HAP-1 (cell line): ENCODE data around the gene FNDC3B.
"Not testable (repeated sequence)": the region's sequence is repeated elsewhere in the genome, so short reads cannot be mapped to it uniquely, and the experiment has no call there.

Experiments
- DNase-seq, 2 experiments: peaks; one replicate each; pipeline ENCODE4 v3.0.0-alpha.2; 2016 to 2020; ENCODE audit warnings: low spot score in 2 of 2
- H3K27me3 ChIP-seq: fragments of 250-450 bp; sonication (Bioruptor Pico); 2 replicates; pipeline ENCODE4 v1.5.1; 2020; ENCODE audit warnings: low read depth, mild to moderate bottlenecking, moderate library complexity
- H3K36me3 ChIP-seq: fragments of 250-450 bp; sonication (Bioruptor Pico); replicated peaks from 2 replicates; pipeline ENCODE4 v1.5.1; 2020; ENCODE audit warnings: mild to moderate bottlenecking
- H3K4me1 ChIP-seq: fragments of 250-450 bp; sonication (Bioruptor Pico); 2 replicates; pipeline ENCODE4 v1.5.1; 2020; ENCODE audit warnings: mild to moderate bottlenecking
- H3K4me3 ChIP-seq: fragments of 250-450 bp; sonication (Bioruptor Pico); 2 replicates; pipeline ENCODE4 v1.5.1; 2020; ENCODE audit warnings: mild to moderate bottlenecking, moderate library complexity
- H3K9me3 ChIP-seq: fragments of 250-450 bp; sonication (Bioruptor Pico); 2 replicates; pipeline ENCODE4 v1.5.1; 2020; ENCODE audit warnings: mild to moderate bottlenecking, moderate library complexity
- in situ Hi-C: fragments of 300-500 bp; cut with MboI; formaldehyde crosslinking; loops from 3 replicates; pipeline ENCODE4 v1.14.3; 2020; ENCODE audit warnings: low sequenced_read_pairs, inconsistent platforms, mixed read lengths

FNDC3B gene

GRCh38 chr3:172040078-172040980 is 951 bp downstream of the FNDC3B start:
- Histone ChIP-seq H3K4me1 (peaks cover 14% of the 10 kb centered on the region; the same call in 1 of the 2 replicates), H3K9me3 (no peaks in the 10 kb centered on the region), H3K4me3 (peak overlapping the region; percentile 92), H3K27me3 (no peaks in the 10 kb centered on the region), H3K36me3 (no peaks in the 10 kb centered on the region; the same call in 1 of the 2 replicates)
- DNase-seq = peak; percentile 69 to 78
- in situ Hi-C loops = no loop called here

GRCh38 chr3:172040981-172041963 is 1.9 kb downstream of the FNDC3B start:
- H3K4me1 ChIP-seq = peaks cover 14% of the 10 kb centered on the region; the same call in 1 of the 2 replicates
- DNase-seq = no peak
- H3K4me3 ChIP-seq = peak overlapping the region; percentile 92
- no peaks in the 10 kb centered on the region for H3K27me3 ChIP-seq
- H3K9me3 ChIP-seq = no peaks in the 10 kb centered on the region
- H3K36me3 ChIP-seq = no peaks in the 10 kb centered on the region; the same call in 1 of the 2 replicates
- in situ Hi-C loops = no loop called here

- Histone ChIP-seq H3K4me3 (no peak overlapping the region), H3K4me1 (peaks cover 22% of the 10 kb centered on the region), H3K9me3 (no peaks in the 10 kb centered on the region), H3K27me3 (no peaks in the 10 kb centered on the region), H3K36me3 (no peaks in the 10 kb centered on the region; the same call in 1 of the 2 replicates)
- in situ Hi-C loops = no loop called here
- DNase-seq = no peak
Observed at GRCh38 chr3:172042136-172042662, 2.8 kb downstream of the FNDC3B start.

- H3K27me3 ChIP-seq, H3K36me3 ChIP-seq, DNase-seq, H3K9me3 ChIP-seq, in situ Hi-C loops, H3K4me3 ChIP-seq: not testable (repeated sequence)
- H3K4me1 ChIP-seq = peaks cover 23% of the 10 kb centered on the region
Observed at GRCh38 chr3:172042663-172043179, 3.3 kb downstream of the FNDC3B start.

GRCh38 chr3:172043233-172043632 is 3.9 kb downstream of the FNDC3B start:
- Histone ChIP-seq H3K27me3 (no peaks in the 10 kb centered on the region), H3K9me3 (no peaks in the 10 kb centered on the region), H3K4me3 (no peak overlapping the region), H3K4me1 (peaks cover 23% of the 10 kb centered on the region), H3K36me3 (no peaks in the 10 kb centered on the region; the same call in 1 of the 2 replicates)
- in situ Hi-C loops = no loop called here
- no peak for DNase-seq

GRCh38 chr3:172043766-172044165 is 4.4 kb downstream of the FNDC3B start:
- in situ Hi-C loops = no loop called here
- H3K9me3 ChIP-seq = no peaks in the 10 kb centered on the region
- H3K36me3 ChIP-seq = no peaks in the 10 kb centered on the region; the same call in 1 of the 2 replicates
- peaks cover 19% of the 10 kb centered on the region for H3K4me1 ChIP-seq
- H3K4me3 ChIP-seq = no peak overlapping the region
- DNase-seq = no peak
- no peaks in the 10 kb centered on the region for H3K27me3 ChIP-seq

- Histone ChIP-seq H3K4me1 (peaks cover 19% of the 10 kb centered on the region), H3K36me3 (no peaks in the 10 kb centered on the region), H3K4me3 (no peak overlapping the region), H3K9me3 (no peaks in the 10 kb centered on the region), H3K27me3 (no peaks in the 10 kb centered on the region)
- DNase-seq = no peak
- in situ Hi-C loops = no loop called here
Observed at GRCh38 chr3:172044833-172045585, 5.6 kb downstream of the FNDC3B start.

GRCh38 chr3:172046268-172046915 is 7.0 kb downstream of the FNDC3B start:
- H3K36me3 ChIP-seq = no peaks in the 10 kb centered on the region
- no peak overlapping the region for H3K4me3 ChIP-seq
- H3K4me1 ChIP-seq = peaks cover 19% of the 10 kb centered on the region
- in situ Hi-C loops = no loop called here
- H3K9me3 ChIP-seq = no peaks in the 10 kb centered on the region
- DNase-seq = no peak
- no peaks in the 10 kb centered on the region for H3K27me3 ChIP-seq

- no peaks in the 10 kb centered on the region for H3K27me3 ChIP-seq
- H3K4me3 ChIP-seq = no peak overlapping the region
- in situ Hi-C loops = no loop called here
- H3K36me3 ChIP-seq = no peaks in the 10 kb centered on the region
- no peaks in the 10 kb centered on the region for H3K9me3 ChIP-seq
- no peak for DNase-seq
- peaks cover 23% of the 10 kb centered on the region for H3K4me1 ChIP-seq
Observed at GRCh38 chr3:172047567-172048115, 8.3 kb downstream of the FNDC3B start.

GRCh38 chr3:172048599-172048998 is 9.2 kb downstream of the FNDC3B start:
- H3K4me1 ChIP-seq = peaks cover 26% of the 10 kb centered on the region
- H3K9me3 ChIP-seq = no peaks in the 10 kb centered on the region
- in situ Hi-C loops = no loop called here
- no peak overlapping the region for H3K4me3 ChIP-seq
- no peak for DNase-seq
- no peaks in the 10 kb centered on the region for H3K27me3 ChIP-seq
- no peaks in the 10 kb centered on the region for H3K36me3 ChIP-seq

- no peak overlapping the region for H3K4me3 ChIP-seq
- H3K27me3 ChIP-seq = no peaks in the 10 kb centered on the region
- in situ Hi-C loops = no loop called here
- H3K36me3 ChIP-seq = no peaks in the 10 kb centered on the region
- H3K9me3 ChIP-seq = no peaks in the 10 kb centered on the region
- peaks cover 20% of the 10 kb centered on the region for H3K4me1 ChIP-seq
- no peak for DNase-seq
Observed at GRCh38 chr3:172051310-172051956, 12.1 kb downstream of the FNDC3B start.

GRCh38 chr3:172051957-172052354 is 12.6 kb downstream of the FNDC3B start:
- Histone ChIP-seq H3K36me3 (no peaks in the 10 kb centered on the region), H3K4me3 (no peak overlapping the region), H3K4me1 (peaks cover 15% of the 10 kb centered on the region), H3K27me3 (no peaks in the 10 kb centered on the region), H3K9me3 (no peaks in the 10 kb centered on the region)
- in situ Hi-C loops = no loop called here
- no peak for DNase-seq
